DMS153 treated with DMSO at 0.1 percent for 48 hours (cell line): ENCODE data around the gene CEACAM7.
A peak's percentile ranks its signal among the peaks of the same experiment; 100 is the strongest.

Source experiments
- DNase-seq: peaks from one replicate; lab custom pipeline; 2025; ENCODE audit not compliant: unreplicated experiment; lab: John Stamatoyannopoulos, UW

The CEACAM7 gene

DNA sequence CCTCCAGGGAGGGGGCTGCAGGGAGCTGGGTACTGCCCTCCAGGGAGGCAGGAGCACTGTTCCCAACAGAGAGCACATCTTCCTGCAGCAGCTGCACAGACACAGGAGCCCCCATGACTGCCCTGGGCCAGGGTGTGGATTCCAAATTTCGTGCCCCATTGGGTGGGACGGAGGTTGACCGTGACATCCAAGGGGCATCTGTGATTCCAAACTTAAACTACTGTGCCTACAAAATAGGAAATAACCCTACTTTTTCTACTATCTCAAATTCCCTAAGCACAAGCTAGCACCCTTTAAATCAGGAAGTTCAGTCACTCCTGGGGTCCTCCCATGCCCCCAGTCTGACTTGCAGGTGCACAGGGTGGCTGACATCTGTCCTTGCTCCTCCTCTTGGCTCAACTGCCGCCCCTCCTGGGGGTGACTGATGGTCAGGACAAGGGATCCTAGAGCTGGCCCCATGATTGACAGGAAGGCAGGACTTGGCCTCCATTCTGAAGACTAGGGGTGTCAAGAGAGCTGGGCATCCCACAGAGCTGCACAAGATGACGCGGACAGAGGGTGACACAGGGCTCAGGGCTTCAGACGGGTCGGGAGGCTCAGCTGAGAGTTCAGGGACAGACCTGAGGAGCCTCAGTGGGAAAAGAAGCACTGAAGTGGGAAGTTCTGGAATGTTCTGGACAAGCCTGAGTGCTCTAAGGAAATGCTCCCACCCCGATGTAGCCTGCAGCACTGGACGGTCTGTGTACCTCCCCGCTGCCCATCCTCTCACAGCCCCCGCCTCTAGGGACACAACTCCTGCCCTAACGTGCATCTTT lies 12.5 kb upstream of the CEACAM7 start:
- no peak for DNase-seq

DNA sequence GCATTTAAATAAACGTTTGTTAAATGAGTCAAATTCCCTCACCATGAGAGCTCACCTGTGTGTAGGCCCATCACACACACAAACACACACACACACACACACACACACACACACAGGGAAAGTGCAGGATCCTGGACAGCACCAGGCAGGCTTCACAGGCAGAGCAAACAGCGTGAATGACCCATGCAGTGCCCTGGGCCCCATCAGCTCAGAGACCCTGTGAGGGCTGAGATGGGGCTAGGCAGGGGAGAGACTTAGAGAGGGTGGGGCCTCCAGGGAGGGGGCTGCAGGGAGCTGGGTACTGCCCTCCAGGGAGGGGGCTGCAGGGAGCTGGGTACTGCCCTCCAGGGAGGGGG lies 11.9 kb upstream of the CEACAM7 start:
- DNase-seq: no peak

DNA sequence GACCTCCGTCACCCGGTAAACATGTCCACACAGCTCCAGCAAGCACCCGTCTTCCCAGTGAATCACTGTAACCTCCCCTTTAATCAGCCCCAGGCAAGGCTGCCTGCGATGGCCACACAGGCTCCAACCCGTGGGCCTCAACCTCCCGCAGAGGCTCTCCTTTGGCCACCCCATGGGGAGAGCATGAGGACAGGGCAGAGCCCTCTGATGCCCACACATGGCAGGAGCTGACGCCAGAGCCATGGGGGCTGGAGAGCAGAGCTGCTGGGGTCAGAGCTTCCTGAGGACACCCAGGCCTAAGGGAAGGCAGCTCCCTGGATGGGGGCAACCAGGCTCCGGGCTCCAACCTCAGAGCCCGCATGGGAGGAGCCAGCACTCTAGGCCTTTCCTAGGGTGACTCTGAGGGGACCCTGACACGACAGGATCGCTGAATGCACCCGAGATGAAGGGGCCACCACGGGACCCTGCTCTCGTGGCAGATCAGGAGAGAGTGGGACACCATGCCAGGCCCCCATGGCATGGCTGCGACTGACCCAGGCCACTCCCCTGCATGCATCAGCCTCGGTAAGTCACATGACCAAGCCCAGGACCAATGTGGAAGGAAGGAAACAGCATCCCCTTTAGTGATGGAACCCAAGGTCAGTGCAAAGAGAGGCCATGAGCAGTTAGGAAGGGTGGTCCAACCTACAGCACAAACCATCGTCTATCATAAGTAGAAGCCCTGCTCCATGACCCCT lies 11.3 kb upstream of the CEACAM7 start:
- no peak for DNase-seq

DNA sequence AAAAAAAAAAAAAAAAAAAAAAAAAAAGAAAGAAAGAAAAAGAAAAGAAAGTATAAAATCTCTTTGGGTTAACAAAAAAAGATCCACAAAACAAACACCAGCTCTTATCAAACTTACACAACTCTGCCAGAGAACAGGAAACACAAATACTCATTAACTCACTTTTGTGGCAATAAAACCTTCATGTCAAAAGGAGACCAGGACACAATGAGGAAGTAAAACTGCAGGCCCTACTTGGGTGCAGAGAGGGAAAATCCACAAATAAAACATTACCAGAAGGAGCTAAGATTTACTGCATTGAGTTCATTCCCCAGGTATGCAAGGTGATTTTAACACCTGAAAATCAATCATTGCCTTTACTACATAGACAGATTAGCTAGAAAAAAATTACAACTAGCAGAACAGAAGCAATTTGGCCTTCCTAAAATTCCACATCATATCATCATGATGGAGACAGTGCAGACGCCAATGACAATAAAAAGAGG lies 10.7 kb upstream of the CEACAM7 start:
- no peak for DNase-seq

DNA sequence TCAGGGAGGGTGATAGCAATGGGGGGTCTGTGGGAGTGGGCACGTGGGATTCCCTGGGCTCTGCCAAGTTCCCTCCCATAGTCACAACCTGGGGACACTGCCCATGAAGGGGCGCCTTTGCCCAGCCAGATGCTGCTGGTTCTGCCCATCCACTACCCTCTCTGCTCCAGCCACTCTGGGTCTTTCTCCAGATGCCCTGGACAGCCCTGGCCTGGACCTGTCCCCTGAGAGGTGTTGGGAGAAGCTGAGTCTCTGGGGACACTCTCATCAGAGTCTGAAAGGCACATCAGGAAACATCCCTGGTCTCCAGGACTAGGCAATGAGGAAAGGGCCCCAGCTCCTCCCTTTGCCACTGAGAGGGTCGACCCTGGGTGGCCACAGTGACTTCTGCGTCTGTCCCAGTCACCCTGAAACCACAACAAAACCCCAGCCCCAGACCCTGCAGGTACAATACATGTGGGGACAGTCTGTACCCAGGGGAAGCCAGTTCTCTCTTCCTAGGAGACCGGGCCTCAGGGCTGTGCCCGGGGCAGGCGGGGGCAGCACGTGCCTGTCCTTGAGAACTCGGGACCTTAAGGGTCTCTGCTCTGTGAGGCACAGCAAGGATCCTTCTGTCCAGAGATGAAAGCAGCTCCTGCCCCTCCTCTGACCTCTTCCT lies 9.3 kb upstream of the CEACAM7 start:
- no peak for DNase-seq

DNA sequence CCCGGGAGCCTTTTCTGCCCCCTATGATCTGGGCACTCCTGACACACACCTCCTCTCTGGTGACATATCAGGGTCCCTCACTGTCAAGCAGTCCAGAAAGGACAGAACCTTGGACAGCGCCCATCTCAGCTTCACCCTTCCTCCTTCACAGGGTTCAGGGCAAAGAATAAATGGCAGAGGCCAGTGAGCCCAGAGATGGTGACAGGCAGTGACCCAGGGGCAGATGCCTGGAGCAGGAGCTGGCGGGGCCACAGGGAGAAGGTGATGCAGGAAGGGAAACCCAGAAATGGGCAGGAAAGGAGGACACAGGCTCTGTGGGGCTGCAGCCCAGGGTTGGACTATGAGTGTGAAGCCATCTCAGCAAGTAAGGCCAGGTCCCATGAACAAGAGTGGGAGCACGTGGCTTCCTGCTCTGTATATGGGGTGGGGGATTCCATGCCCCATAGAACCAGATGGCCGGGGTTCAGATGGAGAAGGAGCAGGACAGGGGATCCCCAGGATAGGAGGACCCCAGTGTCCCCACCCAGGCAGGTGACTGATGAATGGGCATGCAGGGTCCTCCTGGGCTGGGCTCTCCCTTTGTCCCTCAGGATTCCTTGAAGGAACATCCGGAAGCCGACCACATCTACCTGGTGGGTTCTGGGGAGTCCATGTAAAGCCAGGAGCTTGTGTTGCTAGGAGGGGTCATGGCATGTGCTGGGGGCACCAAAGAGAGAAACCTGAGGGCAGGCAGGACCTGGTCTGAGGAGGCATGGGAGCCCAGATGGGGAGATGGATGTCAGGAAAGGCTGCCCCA lies 8.5 kb upstream of the CEACAM7 start:
- no peak for DNase-seq

DNA sequence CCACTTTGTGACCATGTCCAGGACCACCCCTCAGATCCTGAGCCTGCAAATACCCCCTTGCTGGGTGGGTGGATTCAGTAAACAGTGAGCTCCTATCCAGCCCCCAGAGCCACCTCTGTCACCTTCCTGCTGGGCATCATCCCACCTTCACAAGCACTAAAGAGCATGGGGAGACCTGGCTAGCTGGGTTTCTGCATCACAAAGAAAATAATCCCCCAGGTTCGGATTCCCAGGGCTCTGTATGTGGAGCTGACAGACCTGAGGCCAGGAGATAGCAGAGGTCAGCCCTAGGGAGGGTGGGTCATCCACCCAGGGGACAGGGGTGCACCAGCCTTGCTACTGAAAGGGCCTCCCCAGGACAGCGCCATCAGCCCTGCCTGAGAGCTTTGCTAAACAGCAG lies 7.7 kb upstream of the CEACAM7 start:
- DNase-seq: no peak

DNA sequence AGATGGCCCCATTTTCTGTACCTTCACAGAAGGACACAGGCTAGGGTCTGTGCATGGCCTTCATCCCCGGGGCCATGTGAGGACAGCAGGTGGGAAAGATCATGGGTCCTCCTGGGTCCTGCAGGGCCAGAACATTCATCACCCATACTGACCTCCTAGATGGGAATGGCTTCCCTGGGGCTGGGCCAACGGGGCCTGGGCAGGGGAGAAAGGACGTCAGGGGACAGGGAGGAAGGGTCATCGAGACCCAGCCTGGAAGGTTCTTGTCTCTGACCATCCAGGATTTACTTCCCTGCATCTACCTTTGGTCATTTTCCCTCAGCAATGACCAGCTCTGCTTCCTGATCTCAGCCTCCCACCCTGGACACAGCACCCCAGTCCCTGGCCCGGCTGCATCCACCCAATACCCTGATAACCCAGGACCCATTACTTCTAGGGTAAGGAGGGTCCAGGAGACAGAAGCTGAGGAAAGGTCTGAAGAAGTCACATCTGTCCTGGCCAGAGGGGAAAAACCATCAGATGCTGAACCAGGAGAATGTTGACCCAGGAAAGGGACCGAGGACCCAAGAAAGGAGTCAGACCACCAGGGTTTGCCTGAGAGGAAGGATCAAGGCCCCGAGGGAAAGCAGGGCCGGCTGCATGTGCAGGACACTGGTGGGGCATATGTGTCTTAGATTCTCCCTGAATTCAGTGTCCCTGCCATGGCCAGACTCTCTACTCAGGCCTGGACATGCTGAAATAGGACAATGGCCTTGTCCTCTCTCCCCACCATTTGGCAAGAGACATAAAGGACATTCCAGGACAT lies 7.0 kb upstream of the CEACAM7 start:
- no peak for DNase-seq

DNA sequence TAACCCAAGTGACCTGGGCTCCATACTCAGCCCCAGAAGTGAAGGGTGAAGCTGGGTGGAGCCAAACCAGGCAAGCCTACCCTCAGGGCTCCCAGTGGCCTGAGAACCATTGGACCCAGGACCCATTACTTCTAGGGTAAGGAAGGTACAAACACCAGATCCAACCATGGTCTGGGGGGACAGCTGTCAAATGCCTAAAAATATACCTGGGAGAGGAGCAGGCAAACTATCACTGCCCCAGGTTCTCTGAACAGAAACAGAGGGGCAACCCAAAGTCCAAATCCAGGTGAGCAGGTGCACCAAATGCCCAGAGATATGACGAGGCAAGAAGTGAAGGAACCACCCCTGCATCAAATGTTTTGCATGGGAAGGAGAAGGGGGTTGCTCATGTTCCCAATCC lies 6.1 kb upstream of the CEACAM7 start:
- no peak for DNase-seq

DNA sequence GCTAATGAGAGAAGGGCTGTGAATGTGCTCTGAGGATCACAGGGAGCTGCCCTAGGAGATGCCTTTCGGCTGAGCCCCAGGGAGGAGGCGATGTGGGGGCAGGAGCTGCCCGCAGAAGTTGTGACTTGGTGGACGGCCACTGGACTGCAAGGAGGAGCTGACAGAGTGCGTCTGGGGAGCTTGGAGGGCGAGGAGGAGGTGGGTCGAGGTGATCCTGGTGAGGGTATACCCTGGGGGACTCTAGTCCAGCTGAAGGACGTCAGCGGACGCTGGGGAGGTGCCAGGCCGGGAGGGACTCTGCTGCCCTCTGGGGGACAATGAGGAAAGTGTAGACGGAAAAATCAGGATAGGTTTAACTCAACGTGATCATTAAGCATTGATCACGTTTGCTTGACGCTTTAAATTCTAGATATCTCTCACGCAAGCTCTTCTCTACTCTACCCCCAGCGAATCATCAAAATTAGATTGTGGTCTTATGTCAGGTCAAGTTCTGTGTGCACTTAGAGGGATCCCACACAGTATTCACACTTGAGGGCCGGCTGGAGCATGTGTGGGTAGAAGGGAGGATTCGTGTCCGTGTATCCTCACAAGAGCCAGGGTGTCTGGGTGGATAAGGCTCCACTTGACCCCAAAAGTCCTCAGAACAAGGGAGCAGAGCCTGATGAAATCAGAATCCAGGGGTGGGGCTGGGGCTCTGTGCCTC lies 3.3 kb upstream of the CEACAM7 start:
- DNase-seq: peak; percentile 12

DNA sequence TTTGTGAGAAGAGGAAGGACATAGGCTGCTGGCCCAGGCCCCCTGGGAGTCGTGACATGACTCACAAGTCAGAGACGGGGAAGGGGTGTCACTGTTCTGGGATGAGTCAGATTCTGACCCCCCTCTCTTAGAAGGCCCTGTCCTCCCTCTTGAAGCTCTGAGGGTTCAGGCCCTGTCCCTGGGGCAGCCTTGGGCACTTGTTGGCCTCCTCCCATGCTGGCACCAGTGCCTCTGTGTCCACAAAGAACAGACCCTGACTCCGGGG lies 2.7 kb upstream of the CEACAM7 start:
- no peak for DNase-seq

DNA sequence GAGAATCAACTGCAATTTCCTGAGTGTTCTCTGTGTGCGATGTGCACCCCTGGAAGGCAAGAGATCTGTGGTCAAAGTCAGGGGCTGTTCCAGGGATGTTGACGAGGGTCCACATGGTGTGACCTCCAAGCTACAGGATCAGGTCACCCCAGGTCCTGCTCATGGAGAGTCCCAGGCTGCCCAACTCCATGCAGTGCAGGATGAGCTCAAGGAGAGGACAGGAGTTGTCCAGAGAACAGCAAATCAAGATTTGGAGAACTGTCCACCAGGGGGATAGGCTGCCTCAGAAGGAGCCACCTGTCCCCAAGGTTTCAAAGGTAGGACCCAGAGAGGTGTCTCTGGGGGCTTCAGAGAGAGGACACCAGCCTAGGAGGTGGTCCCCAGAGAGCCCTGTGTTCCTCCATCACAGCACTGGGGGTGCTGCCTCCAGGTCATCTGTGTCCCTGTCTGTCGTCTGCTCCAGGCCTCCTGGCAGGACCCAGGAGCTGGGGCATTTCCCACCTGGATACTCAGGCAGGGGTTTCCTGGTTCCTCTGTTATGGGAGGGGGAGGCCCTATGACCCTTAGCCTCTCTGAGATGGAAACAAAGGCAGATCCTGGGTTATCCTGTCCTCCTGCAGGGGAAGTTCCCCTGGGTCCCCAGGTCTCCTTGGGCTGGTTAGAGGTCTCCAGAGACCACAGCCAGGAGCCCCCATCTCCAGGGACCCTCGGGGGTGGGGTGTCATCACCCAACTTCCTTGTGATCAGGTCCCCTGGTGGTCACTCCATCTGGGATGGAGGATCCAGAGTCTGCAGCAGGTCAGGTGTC lies 2.1 kb upstream of the CEACAM7 start:
- DNase-seq: no peak

DNA sequence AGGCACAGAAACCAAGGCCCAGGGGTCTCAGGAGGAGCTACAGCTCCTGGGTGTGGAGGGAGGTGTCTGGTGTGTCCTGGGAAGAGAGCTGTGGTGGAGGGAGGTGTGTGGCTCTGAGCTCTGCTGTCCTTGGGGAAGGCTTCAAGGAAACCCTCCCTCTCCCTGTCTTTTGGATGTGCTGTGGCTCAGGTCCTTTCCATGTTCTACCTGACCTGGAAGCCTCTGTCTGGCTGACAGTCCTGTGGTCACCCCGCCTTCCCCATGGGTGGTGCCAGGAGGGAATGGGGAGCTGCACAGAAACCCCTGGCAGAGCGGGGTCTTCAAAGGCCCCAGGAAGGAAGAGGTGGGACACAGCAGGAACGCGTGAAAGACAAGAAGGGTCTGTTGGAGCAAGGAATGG lies 617 bp upstream of the CEACAM7 start:
- DNase-seq: no peak

DNA sequence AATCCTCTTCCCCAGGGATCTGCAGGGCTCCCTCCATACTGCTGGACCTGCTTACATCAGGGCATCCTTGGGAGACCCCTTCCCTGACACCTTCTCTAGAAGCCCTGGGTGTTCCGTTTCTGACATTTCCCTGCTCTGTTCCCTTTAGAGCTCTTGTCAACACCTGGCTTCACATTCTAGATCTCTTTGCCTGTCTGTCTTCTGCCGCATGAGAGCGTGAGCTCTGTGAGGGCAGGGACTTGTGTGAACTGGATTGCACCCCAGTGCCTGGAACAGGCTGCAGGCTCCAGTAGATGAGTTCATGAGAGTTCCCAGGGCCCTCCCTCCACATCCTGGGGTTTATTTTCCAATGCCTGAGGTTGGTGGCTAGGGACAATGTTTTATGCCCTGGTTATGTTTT lies 651 bp downstream of the CEACAM7 start:
- no peak for DNase-seq

DNA sequence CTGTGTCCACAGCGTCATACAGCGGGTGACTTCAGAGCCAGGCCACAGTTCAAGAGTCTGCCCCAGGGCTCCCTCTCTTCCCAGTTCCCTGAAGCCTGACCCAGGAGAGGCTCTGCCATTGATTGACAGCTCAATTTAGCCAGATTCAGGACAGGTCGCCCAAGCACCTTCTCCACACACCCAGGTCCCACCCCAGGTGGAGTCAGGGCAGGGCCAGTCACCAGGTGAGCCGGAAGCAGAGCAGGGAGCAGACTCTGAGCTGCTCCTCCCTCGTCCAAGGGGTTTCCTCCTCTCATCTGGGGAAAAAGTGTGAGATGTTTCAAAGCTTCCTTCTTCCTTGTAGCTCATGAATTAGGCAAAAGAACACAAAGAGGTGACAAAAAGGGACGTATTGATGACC lies 5.6 kb downstream of the CEACAM7 start:
- no peak for DNase-seq

DNA sequence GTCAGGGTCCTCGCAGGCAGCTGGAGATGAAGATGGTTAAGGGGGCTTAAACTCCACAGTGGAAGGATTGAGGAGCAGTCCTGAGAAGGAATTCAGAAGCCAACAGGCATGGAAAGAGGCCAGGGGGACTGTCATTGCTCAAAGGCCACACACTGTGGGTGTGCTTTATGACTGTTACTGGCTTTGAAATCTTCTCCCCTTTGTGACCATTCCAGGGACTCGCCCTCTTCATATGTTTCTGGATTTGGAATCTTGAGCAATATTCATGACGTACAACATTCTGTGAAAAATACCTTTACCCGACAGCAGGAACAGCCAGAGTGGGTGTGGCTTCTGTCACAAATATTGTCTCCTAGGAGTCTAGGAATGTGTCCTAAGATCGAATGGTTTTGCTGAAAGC lies 16.6 kb downstream of the CEACAM7 start:
- no peak for DNase-seq

DNA sequence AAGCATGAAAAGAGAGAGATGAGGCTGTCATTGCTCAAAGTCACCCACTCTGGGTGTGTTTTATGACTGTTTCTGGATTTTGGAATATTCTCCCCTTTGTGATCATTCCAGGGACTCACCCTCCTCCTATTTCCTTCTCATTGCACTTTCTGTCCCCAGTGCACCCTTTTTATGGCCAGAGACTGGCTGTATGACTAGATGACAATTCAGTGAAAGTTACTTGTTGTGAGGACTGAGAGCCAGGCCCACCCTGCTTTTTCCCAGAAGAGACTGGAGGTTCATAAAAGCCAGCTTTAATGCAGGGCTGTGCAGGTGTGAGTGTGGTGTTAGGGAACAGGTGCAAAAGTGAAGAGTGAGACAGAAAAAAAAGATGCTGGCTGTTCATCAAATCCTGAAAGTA lies 17.3 kb downstream of the CEACAM7 start:
- DNase-seq: no peak

DNA sequence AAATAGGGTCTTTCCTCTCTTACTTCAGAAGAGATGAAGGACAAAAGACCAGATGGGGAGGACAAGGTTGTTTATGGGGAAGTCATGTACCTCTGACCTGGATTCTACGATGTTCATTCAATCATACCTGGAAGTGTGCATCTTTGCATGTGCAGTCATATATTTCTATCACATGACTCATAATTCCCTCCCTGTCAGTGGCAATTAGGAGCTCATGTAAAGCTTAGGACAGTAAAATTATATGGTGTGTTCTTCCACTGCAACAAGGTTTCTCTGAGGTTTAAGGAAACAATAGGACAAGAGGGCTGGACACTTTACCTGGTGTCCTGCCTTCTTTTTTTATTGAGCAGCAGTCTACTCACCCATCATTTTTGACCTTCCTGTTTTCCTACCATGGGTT lies 19.8 kb downstream of the CEACAM7 start:
- no peak for DNase-seq

DNA sequence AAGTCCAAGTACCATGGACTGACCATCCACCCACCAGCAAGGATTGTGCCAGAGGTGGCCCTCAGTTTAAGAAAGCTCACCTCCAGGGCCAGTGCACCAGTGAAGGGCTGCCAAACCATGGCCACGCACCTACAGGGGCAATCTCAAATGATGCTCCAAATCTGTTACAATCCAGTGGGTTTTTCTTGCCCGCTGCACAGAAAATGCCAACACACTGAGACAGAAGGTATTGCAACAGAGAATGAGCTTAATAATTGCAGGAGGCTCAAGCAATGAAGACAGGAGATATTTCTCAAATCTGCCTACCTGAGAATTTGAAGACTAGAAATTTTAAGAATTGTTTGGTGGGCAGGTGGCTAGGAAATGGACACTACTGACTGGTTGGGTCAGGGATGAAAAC lies 22.0 kb downstream of the CEACAM7 start:
- no peak for DNase-seq
